CMK (cell line): ENCODE results near the gene SDF2L1.

ENCODE experiments used
- DNase-seq: peaks from one replicate; pipeline ENCODE4 v3.0.0-alpha.2; 2010; ENCODE audit warnings: low read depth

Gene SDF2L1

GRCh38 chr22:21622011-21622918 is 19.8 kb upstream of the SDF2L1 start:
- DNase-seq = no peak

- DNase-seq = no peak
Observed at GRCh38 chr22:21622919-21623647, 19.0 kb upstream of the SDF2L1 start.

DNA sequence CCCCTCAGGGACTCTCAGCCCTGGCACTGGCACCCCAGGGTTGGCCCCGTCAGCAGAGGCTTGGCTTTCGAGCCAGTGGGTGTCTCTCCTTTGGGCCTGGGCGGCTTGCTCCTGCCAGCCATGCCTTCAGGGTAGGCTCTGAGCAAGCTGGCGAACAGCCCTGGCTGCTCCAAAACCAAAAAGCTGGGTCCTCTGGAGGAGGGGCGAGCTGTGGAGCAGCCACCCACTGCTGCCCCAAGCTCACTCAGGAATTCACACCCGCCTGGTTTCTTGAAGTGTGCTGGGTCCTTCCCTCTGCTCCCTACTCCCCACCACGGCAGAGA is 18.5 kb upstream of the SDF2L1 start:
- DNase-seq = no peak

DNA sequence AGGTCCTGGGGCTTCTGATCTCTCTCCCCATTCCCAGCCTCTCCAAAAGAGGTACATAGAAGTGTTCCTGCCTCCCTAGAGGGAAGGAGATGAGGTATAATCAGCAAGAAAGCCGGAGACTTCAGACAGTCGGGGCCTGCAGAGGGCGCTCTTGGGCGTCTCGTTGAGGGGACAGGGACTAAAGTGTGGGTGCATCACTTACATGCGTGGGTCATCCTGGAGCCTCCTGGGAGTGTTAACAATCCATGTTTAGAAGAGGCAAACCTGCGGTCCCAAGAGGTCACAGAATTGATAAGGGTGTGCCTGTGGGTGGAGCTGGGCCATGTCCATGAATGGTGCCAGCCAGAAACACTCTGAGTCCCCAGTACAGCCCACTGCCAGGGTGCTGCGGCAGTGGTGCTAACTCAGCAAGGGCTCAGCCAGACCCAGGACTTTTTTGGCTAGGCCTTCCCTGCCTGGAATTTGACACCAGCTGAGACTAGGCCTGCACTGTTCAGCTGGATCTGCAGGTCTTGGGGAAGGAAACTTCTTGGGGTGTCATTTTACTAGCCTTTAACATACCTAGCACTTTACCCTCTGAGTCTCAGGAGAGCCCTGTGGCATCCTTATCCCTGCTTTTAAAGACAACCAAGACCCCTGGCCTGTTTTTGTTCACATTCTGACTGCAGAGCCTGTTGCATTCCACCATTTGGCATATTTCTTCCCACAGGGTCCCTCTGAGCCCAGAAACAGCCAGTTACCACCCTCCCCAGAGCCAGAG is 17.8 kb upstream of the SDF2L1 start:
- DNase-seq = no peak

GRCh38 chr22:21624880-21625791 is 17.0 kb upstream of the SDF2L1 start:
- no peak for DNase-seq

DNA sequence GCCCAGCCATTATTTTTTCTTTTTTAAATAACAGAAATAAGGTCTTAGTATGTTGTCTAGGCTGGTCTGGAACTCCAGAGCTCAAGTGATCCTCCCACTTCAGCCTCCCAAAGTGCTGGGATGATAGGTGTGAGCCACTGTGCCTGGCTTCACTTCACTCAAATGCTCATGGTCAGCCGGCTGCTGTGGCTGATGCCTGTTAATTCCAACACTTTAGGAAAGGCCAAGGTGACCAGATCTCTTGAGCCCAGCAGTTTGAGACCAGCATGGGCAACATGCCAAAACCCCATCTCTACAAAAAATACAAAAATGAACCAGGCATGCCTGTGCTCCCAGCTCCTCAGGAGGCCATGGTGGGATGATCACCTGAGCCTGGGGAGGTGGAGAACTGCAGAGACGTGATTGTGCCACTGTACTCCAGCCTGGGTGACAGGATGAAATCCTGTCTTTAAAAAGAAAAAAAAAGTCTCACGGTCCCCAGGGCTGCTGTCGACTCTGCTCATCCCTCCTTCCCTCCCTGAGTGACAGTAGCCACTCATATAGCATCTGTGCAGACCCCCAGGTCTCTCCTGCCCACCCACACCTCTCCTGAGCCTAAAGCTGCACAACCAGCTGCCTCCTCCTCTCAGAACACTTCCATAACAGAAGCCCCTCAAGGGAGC is 15.9 kb upstream of the SDF2L1 start:
- DNase-seq = no peak

DNA sequence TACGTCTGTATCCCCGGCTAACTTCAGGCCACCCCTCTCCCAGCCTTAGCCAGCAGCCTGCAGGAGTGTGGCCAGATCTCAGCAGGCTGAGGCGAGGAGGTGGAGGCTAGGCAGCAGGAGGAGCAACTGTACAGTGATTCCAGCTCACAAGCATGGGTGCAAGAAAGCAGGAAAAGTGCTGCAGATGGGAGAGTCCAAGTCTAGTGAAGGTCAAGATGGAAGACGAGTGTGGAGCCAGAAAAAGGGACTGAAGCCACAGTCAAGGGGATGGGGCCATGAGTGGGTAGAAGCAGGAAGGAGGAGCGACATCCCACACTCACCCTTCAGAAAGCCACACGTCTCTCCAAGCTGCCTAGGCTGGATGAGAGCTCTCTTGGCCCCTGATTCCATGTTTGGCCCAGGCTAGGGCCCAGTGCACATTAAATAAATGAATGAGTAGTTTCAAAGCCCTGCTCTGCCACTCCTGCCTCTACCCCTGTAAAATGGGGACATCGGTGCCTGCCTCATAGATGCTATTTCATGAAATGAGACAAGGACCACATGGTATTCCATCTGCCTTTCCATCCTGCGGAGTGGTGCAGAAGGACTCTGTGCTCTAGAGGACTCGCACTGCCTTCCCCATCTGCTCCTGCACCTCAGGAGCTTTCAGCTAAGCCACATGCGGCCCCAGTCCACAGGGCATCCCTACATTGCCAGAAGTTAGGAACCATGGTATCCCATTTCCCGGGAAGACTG is 15.2 kb upstream of the SDF2L1 start:
- DNase-seq = no peak

DNA sequence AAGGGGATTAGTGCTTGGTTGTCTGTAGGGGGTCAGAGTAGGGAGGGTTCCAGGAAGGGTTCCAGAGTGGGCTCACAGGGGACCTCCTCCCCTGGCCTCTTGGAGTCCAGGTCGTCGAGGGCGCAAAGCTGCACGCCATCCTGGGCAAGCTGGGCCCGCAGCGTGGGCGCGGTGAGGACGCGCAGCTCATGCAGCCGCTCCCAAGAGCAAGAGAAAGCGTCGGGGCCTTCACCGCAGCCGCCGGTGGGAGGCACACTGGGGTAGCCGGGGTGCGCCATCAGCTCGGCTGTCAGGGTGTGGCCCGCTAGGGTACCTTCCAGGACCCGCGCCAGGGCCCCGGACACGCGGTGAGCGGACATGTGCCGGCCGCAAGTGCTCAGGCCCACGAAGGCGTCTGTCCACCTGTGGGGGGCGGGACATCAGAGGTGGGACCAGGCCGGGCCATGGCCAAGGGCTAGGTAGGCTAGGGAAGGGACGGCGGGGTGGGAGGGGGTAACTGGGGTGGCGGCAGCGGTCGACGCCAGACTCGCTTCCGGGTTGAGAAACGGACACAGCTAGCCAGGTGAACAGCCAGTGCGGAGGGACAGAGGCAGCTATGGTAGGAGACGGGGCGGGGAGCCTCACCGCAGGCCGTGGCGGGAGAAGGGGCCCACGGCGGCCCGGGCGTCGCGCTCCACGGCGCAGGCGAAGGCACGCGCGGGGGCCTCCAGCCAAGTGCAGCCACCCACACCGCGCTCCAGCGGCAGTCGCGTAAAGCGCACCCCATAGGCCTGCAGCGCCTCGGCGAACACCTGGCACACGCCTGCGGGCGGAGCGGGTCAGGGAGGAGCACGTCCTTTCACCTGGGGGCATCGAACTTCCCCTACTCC is 13.5 kb upstream of the SDF2L1 start:
- no peak for DNase-seq

DNA sequence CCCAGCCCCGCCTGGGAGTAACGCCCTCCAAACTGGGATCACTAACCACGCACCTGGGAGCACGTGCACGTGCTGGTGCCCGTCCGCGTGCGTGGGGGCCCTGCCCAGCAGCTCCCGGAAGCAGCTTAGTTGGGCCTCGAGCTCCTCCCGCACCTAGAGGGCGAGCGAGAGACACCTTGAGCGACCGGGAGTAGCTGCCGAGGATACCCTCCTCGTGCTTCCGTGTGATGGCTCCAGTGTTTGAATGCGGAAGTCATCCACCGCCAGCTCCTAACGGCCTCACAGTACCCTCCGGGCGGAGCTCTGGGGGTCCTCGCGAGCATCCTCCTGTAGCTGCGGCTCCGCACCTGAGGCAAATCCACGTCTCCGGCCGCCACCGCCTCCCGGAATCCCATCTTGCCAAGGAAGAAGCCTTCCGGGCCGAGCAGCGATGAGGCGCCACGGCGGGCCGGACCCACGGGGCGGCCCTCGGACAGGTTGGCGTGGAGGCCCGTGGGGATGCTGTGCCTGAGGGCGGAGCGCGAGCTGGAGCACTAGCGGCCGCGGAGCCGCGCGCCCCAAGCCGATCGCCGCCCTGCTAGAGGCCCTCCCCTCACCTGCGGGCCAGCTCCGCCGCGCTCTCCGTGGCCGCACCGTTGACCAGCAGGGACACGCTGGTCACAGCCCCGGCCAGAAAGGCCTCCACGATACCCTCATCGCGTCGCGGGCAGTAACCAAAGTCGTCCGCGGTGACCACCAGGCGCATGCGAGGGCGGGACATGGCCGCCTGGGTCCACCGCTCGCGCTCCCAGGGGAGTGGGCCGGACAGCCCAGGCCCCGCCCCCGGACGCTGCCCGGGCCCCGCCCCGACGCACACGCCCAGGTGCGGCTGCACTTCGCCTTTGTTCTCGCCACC is 12.6 kb upstream of the SDF2L1 start, which contains the start of gene YDJC:
Gene YDJC (minus strand): TSS at position 768 of the 895 bp plus-strand sequence. CDS start 8 bp downstream, at position 760.
- peak; percentile 87 for DNase-seq

GRCh38 chr22:21631025-21631424 is 11.1 kb upstream of the SDF2L1 start:
- no peak for DNase-seq

DNA sequence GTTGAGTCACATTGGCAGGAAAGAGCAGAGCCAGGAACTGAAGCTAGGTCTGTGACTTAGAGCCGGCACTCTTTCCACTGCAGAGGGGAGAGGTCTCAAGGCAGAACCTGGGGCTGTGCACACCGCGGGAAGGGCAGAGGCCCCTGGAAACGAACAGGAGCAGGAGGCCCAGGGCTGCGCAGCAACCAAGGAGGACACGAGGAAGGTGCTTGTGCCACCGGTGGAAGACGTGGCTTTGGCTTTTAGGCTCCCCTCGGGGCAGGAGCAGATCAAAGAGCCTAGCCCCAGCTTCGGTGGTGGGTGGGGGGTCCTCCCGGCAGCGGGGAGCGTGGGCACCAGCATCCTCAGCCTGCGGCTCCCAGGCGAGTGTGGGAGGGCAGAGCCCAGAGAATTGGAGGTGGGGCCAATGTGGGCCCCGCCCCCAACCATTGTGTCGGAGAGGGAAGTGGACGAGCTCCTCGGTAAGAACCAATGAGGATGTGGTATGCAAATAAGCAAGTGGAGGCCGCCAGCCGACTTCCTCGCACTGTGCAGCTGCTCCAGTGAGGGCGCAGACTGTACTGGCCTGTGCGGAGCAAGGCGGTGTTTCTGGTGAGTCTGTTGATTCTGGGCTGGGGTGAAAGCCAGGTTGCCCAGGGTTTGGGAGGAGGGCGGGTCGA is 9.7 kb upstream of the SDF2L1 start, which contains the start of gene CCDC116:
Gene CCDC116 (plus strand): TSS at position 524 of the 659 bp plus-strand sequence. CDS start 422 bp downstream, outside the sequence.
- DNase-seq = peak; percentile 82

GRCh38 chr22:21632931-21633330 is 9.2 kb upstream of the SDF2L1 start:
- DNase-seq = no peak

DNA sequence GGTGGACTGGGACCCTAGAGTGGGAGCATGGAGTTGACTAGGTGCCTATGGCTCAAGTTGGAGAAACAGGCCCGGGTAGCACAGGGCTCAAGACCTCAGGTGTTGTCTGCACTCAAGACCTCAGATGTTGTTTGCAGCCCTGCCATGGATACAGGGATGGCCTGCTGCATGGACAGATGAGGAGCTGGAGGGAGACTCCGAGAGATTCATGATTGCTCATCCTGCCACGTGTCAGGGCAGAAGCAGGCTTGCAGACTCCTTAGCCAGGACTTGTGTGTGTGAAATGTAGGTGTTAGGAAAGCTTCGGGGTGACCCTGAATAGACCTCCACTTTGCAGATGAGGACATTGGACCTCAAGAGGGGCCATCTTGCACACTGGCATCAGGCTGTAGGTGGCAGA is 8.6 kb upstream of the SDF2L1 start:
- no peak for DNase-seq

- DNase-seq = no peak
Observed at GRCh38 chr22:21634081-21634480, 8.0 kb upstream of the SDF2L1 start.

DNA sequence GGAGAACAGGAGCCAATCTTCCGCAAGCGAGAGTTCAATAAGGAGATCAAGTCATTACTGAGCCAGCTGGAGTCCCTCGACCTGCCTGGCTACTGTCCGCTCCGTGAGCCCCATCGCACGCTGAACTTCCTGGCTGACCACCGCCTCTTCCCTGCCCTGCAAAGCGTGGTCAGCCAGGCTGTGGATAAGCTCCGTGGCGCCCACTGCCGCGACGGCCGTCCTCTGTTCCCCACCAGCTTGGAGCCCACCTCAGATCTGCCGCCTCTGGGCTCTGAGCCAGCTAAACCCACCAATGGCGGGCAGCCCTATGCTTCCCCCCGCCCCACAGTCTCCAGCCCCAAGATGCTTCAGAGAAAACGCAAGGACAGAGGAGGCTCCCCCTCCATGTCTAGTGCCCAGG is 7.3 kb upstream of the SDF2L1 start:
- no peak for DNase-seq

DNA sequence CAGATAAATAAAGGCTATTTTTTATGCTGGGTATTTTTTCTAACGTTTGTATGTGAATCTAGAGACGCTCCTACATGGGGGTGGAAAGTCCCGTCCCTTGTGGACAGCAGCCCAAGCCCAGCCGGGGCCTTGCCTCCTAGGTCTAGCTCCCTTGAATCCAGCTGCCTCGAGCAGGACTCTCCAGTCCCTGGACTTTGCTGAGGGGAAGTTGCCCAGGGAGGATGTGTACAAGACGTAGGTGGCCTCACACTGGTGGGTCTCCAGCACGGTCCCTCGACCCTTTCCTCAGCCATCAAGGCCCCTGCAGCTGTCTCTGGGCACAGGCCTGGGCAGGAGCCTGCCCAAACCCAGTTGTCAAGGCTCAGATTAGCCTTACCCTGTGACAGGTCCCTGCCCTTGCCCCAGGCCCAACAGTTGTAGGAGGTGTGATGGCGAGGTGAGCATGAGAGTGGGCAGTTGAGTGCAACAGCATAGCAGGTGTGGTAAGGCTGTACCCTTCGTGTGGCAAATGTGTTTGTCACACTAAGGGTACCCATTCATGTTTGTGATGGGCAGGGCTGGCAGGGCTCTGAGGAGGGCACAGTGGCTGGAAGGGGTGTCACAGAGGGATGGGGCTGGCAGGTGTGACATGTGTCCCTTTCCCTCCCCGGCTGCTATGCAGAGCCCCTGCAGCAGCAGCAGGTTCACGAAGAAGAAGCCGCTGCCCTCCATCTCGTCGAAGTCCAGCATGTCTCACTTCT is 6.2 kb upstream of the SDF2L1 start:
- DNase-seq = no peak
